ENCODE measurements around the gene KANK4.

DNA sequence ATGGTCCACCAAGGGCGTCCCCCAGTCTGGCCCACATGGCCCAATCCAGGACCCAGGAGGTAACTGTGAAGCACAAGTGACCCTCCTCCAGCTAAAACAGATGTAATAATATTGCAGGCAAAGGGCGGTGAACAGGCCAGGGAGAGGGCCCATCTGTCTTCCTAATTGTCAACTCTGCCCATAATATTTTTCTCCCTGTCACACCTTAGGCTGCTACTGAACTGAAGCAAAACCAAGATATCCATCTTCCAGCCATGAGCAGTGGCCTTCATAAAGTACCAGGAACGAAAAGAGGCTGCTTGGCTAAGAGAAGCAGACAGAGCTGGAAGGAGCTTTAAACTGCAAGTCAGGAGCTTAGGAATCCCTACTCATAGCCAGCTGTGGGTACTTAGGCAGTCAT lies 3.1 kb downstream of the KANK4 start:
- TF ChIP-seq, protein P1, sequence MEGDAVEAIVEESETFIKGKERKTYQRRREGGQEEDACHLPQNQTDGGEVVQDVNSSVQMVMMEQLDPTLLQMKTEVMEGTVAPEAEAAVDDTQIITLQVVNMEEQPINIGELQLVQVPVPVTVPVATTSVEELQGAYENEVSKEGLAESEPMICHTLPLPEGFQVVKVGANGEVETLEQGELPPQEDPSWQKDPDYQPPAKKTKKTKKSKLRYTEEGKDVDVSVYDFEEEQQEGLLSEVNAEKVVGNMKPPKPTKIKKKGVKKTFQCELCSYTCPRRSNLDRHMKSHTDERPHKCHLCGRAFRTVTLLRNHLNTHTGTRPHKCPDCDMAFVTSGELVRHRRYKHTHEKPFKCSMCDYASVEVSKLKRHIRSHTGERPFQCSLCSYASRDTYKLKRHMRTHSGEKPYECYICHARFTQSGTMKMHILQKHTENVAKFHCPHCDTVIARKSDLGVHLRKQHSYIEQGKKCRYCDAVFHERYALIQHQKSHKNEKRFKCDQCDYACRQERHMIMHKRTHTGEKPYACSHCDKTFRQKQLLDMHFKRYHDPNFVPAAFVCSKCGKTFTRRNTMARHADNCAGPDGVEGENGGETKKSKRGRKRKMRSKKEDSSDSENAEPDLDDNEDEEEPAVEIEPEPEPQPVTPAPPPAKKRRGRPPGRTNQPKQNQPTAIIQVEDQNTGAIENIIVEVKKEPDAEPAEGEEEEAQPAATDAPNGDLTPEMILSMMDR (conservative IDR thresholded peaks at IDR 0.05 in 1 of 2, IDR thresholded peaks at IDR 0.05 in 1 of 2; ENCODE audit: low read depth in 1 of 2, low read length in 2 of 2) = no peak
- TF ChIP-seq EZH2 (IDR thresholded peaks at IDR 0.05; ENCODE audit: low read length, missing control alignments) = no peak

Data from fibroblast of lung (primary cell).